GM18511 (cell line): ENCODE measurements around the gene ACRBP.

ENCODE experiments used
- ATAC-seq: cut with Tn5 transposase; IDR thresholded peaks from one replicate; pipeline ENCODE4 v1.9.1; 2021; ENCODE audit warnings: mild to moderate bottlenecking, moderate library complexity; ENCODE audit not compliant: unreplicated experiment

Gene ACRBP

GRCh38 chr12:6647083-6647604 lies at the start of gene ACRBP:
TSS of gene ACRBP (minus strand) at chr12:6647432. CDS start at chr12:6647366, 66 bp downstream.
- ATAC-seq, result no peak

DNA sequence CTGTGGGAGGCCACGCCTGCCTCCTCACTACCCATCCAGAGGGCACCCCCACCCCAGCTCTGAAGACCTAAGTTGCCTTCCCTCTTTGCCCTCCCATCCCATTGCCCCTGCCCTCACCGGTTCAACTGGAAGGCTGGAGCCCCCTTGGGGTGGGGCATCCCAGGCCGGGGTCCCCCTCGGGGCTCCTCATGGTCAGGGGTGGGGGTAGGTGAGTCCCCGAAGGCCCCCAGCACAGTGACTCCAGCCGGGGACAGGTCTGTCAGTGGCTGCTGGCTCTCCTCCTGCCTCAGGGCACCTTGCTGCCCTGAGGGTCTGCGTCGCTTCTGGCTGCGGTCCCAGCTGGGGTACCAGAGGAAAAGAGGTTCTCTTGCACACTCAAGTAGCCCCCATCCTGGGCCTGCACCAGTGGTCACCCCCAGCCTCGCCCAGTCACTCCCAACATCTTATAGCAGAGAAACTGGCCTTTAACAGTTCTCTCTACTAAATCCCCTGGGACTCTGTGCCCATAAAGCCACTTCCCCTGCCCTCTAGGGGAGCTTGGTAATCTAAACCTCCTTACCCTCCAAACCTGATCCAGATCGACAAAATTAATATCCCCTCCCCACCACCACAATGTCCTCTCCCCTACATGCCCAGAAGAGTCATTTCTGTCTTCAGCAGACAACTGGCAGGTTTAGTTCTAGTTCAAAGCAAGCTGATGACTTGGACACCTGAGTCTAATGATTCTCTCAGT lies 48.2 kb upstream of the ACRBP start:
- ATAC-seq, result no peak

GRCh38 chr12:6694701-6695100 lies 47.5 kb upstream of the ACRBP start:
- no peak for ATAC-seq

DNA sequence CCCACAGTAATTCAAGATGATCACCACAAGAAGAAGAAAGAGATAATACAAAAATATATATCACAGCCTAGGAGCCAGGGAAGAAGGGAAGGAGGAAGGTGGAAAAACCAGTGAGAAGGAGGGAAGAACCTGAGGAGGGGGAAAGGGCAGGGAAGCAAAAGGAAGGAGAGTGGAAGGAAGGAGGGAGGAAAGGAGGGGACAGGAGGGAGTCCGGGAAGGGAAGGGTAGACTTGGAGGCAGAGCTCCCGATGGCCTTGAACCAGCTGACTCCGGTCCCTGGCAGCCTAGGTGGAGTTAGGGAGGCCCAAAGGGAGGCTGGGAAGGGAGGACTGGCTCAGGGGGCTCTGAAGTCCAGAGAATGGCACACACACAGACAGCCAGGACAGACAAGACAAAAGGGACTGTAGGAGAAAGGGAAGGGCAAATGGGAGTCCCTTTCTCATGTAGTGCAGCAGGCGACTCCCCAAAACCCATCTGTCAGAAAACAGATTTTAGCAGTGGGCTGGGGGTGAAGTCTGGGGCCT lies 46.7 kb upstream of the ACRBP start:
- ATAC-seq, result no peak

GRCh38 chr12:6692888-6693287 lies 45.7 kb upstream of the ACRBP start:
- ATAC-seq, result no peak

DNA sequence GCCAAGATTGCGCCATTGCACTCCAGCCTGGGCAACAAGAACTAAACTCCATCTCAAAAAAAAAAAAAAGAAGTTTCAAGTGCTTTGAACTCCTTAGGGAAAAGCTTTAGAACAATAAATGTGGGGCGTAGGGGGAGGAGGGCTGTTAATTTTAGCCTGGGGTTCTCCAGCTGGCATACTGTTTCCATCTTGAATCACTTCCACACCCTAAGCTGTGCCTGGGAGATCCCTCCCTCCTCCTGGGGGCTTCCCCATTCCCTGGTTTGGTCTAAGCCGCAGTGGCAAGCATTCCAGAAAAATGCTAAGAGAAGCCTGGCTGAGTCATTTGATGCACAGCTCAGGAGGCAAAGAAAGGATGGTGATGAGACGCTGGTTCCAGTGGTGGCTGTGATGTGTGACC lies 44.2 kb upstream of the ACRBP start:
- ATAC-seq, result no peak

DNA sequence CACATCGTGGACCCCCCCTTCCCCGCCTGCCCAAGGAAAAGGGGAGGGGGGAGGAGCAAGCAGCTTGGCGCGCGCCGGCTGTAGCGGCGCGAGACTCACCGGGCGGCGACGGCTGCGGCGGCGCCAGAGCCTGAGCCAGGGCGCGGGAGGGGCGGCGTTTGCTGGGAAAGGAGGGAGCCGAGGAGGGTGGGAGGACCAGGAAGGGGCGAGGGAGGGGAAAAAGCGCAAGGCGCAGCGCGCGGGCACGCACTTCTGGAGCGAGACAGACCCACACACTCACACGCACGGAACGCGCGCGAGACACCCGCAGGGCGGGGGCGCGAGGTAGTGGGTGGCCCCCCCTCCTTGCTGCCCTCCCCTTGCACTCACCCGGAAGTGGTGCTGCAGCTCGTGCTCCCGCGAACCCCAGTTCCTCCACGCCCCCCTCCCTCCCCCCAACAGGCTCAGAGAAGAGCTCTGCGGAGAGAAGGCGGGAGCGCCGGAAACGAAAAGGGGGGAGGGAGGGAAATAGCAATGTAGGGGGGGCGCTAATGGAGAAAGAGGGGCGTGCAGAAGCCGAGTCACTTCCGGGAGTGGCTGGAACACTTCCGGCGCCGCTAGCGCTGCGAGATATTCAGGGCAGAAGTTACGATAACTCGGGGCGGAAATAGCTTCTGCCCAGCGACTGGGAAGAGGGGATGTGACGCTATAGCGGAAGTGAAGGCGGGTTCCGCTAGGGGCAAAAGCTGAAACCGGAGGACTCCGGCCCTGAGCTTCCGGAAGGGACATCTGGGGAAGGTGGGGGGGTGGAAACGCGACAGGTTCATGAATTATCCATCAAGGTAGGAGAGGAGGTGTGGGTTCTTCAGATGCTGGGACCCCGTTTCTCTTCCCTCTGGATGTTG lies 42.0 kb upstream of the ACRBP start, which contains the start of gene ZNF384:
Gene ZNF384, minus strand, starts transcription at position 377 of the 884 bp plus-strand sequence. CDS start 9,855 bp downstream, outside the sequence.
- ATAC-seq, result peak; percentile 87

GRCh38 chr12:6688543-6688998 lies 41.3 kb upstream of the ACRBP start:
- peak; percentile 3 for ATAC-seq

GRCh38 chr12:6685814-6686213 lies 38.6 kb upstream of the ACRBP start:
- no peak for ATAC-seq

DNA sequence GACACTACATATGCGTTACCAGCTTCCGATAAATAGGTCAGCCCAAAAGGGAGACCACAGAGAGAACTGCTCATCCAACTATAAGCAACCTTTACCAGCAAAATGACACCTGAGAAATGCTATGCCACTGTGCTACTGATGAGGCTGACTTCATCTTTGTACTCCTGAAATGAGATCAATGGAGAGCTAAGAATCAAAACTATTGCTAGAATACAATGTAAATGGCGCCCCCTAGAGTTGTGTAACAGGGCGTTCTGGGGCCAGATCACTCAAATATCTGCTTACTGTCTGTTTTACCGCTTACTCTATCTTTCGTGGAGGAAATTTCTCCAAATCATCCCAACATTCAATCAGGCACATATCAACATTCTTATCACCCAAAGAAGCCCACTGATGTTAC lies 37.4 kb upstream of the ACRBP start:
- ATAC-seq, result no peak

GRCh38 chr12:6676962-6677361 lies 29.7 kb upstream of the ACRBP start:
- no peak for ATAC-seq

DNA sequence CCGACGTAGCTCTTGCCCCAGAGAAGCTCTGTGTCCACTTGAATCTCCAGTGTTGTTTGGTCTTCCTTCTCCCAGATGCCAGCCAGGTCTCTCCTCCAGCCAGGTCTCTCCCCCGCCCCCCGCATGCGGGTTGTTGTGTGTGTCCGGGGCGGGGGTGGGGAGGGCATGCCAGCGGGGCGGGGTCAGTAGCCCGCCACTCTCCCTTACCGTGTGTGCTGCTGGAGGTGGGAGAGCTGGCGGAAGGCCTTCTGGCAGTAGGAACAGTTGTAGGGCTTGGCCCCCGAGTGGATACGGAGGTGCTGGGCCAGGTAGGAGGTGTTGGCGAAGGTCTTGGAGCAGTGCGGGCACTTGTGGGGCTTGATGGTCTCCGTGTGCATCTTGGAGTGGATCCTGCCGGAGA lies 24.9 kb upstream of the ACRBP start:
- ATAC-seq, result no peak

DNA sequence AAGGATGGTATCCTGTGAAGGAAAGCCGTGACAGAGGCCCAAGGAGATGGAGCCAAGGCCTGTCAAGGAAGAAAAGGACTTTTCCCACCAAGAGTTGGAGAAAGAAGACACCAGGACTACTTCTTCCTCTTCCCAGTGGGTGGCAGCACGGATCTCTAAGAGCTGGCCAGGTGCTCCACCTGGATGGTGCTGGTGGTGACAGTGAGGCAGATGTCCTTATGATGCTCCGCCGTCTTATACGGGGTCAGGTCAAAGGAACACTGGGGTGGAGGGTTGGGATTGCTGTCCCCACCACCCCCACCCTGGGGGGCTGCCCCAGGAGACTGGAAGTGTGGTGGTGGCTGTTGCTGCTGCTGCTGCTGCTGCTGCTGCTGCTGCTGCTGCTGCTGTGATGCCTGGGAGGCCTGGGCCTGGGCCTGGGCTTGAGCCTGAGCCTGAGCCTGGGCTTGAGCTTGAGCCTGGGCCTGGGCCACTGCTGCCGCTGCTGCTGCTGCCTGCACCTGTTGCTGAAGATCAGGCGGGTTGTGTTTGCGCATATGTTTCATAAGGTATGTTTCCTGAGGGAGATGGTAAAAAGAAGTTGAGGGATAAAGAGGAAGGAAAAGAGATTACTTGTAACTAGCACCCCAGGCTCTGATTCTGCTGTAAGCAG lies 20.5 kb upstream of the ACRBP start:
- ATAC-seq, result no peak

GRCh38 chr12:6666211-6666610 lies 19.0 kb upstream of the ACRBP start:
- no peak for ATAC-seq

DNA sequence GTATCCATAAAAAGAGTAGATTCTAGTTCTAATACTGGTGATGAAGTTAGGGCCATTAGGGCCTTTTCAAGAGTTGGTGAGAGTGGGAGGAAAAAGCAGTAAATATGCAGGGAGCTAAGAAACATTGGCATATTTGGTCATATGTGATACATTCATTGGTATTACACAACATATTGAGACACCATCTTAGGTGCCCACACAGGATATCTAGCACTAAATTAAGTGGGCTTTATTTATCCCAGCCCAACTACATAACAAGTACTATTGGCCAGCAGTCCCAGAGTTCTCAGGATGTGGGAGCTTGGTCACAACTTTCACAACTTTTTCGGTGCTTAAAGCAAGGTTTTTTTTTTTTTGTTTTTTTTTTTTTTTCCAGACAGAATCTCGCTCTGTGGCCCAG lies 17.7 kb upstream of the ACRBP start:
- no peak for ATAC-seq

GRCh38 chr12:6662906-6663742 lies 15.9 kb upstream of the ACRBP start, which contains the start of gene ING4:
TSS of gene ING4 (minus strand) at chr12:6663119. CDS start at chr12:6663101, 18 bp downstream.
- peak; percentile 99 for ATAC-seq

DNA sequence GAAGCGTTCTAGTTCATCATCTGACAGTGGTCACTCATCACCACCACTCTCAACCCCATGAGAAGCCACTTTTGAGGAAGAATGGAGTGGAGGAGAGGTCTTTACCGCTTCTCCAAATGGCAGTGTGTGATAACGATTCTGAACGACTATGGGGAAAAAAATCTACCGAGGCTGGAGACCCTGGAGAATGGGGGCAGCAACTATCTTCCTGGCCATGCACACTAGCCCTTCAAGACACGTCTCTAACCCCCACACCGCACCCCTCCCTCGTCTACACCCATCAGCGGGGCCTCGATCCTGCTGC lies 15.3 kb upstream of the ACRBP start:
- ATAC-seq, result peak; percentile 45

- ATAC-seq, result no peak
Measured at GRCh38 chr12:6653987-6654386, 6.8 kb upstream of the ACRBP start.

DNA sequence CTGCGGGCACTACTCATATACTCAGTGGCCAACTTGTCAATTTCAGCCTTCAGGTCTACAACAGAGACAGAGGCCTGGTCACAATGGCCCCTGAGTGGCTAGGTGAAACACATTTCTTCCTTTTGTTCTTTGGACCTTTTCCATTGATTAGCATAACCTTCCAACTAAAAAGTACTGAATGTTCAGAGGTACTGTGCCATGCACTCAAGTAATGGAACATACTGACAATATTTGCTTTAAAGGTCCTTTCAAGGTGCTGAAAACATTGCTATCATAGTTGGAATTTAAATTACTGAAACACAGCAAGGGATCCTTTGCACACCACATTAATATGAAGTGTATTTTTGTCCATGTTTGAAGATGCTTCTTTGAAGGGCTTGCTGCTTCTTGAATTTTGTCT lies 6.1 kb upstream of the ACRBP start:
- no peak for ATAC-seq

- ATAC-seq, result no peak
Measured at GRCh38 chr12:6652391-6652790, 5.2 kb upstream of the ACRBP start.
